ENCODE results near the gene VNN1. TPM values are rescaled to one million over a fixed set of nuclear protein-coding genes. Genes with fewer than 3 reads are reported as not detected.
"Not testable (repeated sequence)": the region's sequence is repeated elsewhere in the genome, so short reads cannot be mapped to it uniquely, and the experiment has no call there.

VNN1 gene
- polyA plus RNA-seq, 6 donors from 2014 or later, result 0.09 to 0.17 (median 0.10) TPM; not detected in 3

DNA sequence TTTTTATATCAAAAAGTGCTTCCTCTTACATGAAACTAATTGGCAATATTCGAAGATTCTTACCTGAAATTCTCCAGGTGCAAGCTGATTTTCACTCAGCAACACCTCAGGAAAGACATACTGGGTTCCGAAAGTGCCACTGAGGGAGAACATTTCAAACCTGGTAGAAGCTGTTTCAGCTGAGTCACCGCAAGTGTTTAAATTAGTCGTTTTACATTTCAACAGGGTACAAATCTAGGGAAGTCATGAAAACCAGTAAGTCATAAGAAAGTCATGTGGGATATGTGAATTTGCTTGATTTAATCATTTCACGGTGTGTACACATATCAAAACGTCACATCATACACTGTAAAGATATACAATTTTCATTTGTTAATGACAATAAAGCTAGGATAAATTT lies 29.6 kb downstream of the VNN1 start:
- no peak for ATAC-seq (ENCODE audit: low read depth in 2 of 2)
- no peak for DNase-seq
- Mint-ChIP-seq H3K36me3 (no peaks in the 10 kb centered on the region), H3K4me1 (no peaks in the 10 kb centered on the region), H3K4me3 (no peak overlapping the region), H3K9me3 (no peaks in the 10 kb centered on the region), H3K27me3 (peaks cover 14 to 19% (median 18%) of the 10 kb centered on the region in 3 donors), H3K27ac (no peak overlapping the region)

DNA sequence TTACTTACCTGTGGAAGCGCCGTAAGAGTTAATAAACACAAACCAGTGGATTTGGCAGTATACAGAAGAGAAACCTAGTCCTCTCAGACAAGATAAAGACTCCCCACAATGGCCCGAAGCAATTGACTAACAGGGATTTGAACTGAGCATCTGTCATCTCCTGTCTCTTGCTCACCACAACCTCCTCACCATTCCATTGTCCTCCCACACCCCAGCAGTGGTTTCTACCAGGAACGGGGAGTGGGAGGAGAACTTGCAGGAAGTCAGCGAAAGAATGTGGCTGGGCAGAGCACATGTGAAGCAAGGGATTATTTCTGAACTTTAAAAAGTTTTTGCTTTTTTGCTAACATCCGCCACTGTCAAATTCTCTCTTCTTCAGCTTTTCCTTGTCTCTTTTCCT lies 30.3 kb downstream of the VNN1 start:
- H3K27me3 Mint-ChIP-seq, result peaks cover 10 to 22% (median 14%) of the 10 kb centered on the region in 3 donors
- H3K9me3 Mint-ChIP-seq, result no peaks in the 10 kb centered on the region
- H3K4me1 Mint-ChIP-seq, result no peaks in the 10 kb centered on the region
- H3K36me3 Mint-ChIP-seq, result no peaks in the 10 kb centered on the region
- H3K4me3 Mint-ChIP-seq, result no peak overlapping the region
- DNase-seq, result no peak
- no peak for ATAC-seq (ENCODE audit: low read depth in 2 of 2)
- peak overlapping the region in 2 of 6 donors; percentile 22 to 28 for H3K27ac Mint-ChIP-seq

DNA sequence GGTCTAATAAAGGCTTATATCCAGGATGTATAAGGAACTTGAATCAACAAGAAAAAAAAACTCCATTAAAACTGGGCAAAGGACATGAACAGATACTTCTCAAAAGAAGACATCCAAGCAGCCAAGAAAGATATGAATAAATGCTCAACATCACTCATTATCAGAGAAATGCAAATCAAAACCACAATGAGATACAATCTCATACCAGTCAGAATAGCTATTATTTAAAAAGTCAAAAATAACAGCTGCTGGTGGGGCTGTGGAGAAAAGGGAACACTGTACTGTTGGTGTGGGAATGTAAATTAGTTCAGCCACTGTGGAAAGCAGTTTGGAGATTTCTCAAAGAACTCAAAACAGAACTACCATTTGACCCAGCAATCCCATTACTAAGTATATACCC lies 34.8 kb downstream of the VNN1 start:
- not testable (repeated sequence) for DNase-seq; ATAC-seq (ENCODE audit: low read depth in 2 of 2); H3K4me1 Mint-ChIP-seq; H3K4me3 Mint-ChIP-seq; H3K27ac Mint-ChIP-seq; H3K9me3 Mint-ChIP-seq; H3K36me3 Mint-ChIP-seq
- H3K27me3 Mint-ChIP-seq, result peaks cover 4 to 23% (median 8%) of the 10 kb centered on the region in 3 donors

DNA sequence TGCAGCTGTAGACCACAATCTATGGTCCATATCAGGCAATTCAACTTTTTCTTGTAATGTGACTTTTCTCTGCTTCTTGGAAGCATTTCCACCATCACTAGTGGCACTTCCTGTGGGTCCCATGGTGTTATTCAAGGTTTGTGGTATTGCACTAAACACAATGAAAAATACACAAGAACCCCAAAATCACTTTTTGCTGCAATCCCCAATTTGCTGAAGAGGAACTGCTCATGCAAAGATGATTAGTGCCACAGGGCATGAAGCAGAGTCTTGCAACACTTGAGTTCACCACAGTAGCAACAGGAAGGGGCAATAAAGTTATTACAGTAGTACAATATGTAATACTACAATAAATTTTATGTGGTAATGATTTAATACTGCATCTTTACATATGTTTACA lies 38.1 kb downstream of the VNN1 start:
- peaks cover 4 to 19% (median 8%) of the 10 kb centered on the region in 3 donors for H3K27me3 Mint-ChIP-seq
- H3K9me3 Mint-ChIP-seq, result no peaks in the 10 kb centered on the region
- no peak for DNase-seq
- H3K36me3 Mint-ChIP-seq, result no peaks in the 10 kb centered on the region
- ATAC-seq (ENCODE audit: low read depth in 2 of 2), result no peak
- no peaks in the 10 kb centered on the region for H3K4me1 Mint-ChIP-seq
- H3K27ac Mint-ChIP-seq, result no peak overlapping the region
- no peak overlapping the region for H3K4me3 Mint-ChIP-seq

DNA sequence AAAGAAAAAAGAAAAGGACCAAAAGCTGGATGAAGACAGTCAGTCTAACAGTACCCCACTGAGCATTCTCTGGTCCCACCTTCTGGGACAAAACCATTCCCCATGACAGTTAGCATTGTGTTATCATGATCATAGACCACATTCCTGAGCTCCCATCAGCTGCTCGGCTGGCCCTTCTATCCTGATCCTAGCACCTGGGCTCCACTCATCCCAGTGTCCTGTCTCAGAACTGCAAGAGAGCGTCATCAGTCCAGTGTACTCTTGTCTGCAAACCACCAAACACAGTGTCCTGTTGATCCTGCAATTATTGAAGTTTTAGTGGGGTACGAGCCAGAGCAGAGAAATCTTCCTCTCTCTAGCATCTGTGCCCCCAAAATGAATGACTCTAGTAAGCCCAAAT lies 38.9 kb downstream of the VNN1 start:
- ATAC-seq (ENCODE audit: low read depth in 2 of 2), result no peak
- Mint-ChIP-seq H3K4me3 (no peak overlapping the region), H3K36me3 (no peaks in the 10 kb centered on the region), H3K27me3 (peaks cover 4 to 19% (median 8%) of the 10 kb centered on the region in 3 donors), H3K4me1 (peaks cover 1 to 2% (median 2%) of the 10 kb centered on the region in 3 donors), H3K9me3 (no peaks in the 10 kb centered on the region), H3K27ac (peak overlapping the region in 2 of 6 donors; percentile 8 to 16)
- DNase-seq, result no peak

DNA sequence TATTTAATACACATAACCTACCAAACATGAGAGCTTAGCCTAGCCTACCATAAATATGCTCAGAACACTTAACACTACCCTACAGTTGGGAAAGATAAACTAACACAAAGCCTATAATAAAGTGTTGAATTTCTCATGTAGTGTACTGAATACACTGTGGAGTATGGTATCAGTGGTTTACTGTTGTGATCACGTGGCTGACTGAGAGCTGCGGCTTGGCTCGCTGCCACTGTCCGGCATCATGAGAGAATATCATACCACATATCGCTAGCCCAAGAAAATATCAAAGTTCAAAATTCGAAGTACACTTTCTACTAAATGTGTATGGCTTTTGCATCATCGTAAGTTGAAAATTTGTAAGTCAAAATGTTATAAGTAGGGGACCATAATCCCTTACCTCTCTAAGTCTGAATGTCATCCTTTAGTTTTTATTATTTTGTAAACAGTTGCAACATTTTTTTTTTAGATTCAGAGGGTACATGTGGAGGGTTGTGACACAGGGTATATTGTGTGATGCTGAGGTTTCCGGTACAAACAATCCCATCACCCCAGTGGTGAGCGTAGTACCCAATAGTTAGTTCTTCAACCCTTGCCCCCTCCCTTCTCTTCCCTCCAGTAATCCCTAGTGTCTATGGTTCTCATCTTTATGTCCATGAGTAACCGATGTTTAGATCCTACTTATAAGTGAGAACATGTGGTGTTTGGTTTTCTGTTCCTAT lies 40.3 kb downstream of the VNN1 start:
- H3K27ac Mint-ChIP-seq, result no peak overlapping the region
- ATAC-seq (ENCODE audit: low read depth in 2 of 2), result no peak

DNA sequence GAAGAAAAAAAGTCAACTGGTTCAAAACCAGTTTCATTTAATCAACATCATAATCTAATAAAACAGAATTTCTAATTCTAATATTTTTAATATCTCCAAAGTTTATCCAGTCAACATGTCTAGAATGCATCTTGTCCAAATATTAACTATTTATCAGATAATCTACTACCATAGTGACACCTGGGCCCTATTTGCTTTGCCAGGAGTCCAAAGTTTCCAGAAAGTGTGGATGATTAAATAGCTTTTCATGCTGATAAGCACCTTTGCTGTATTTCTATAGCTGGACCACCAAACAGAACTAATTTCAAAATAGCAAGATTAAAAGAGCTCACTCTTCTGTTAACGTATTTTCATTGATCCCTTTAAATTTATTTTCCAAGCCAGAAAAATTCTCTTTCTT lies 42.6 kb downstream of the VNN1 start:
- ATAC-seq (ENCODE audit: low read depth in 2 of 2), result no peak

More for the DNA sequence above, 40.3 kb downstream of the VNN1 start:
- Mint-ChIP-seq H3K36me3 (no peaks in the 10 kb centered on the region), H3K4me3 (no peak overlapping the region), H3K27me3 (peaks cover 4 to 17% (median 8%) of the 10 kb centered on the region in 3 donors), H3K4me1 (peaks cover 5 to 6% (median 6%) of the 10 kb centered on the region in 3 donors), H3K9me3 (no peaks in the 10 kb centered on the region)
- DNase-seq, result no peak

DNA sequence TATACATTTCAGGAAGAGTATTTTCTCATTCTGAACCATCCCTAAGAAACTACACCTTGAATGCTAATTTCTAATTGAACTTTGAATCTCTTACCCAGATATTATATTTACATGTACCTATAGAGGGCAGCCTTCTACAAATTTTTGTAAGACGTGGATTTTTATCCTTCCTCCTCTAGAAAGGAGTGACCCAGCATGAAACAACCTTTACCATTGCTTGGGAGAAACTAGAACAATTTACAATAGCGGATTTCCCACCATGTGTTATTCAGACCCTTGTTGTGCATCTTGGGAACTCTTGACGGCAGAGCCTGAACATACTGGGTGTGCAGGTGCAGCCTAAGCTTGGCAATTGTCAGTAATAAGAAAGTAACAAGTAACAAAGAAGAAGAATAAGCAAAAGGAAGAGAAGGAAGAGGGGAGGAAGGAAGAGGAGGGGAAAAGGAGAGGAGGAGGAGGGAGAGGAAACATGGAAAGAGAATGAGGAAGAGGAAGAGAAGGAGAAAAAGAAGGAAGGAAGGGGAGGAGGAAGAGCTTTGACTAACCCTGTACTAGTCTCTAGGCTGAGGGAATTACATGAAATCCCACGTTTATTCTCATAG lies 44.1 kb downstream of the VNN1 start:
- Mint-ChIP-seq H3K27ac (no peak overlapping the region), H3K36me3 (no peaks in the 10 kb centered on the region), H3K27me3 (peaks cover 0 to 4% (median 0%) of the 10 kb centered on the region in 3 donors), H3K4me3 (peak overlapping the region in 1 of 8 donors; percentile 54), H3K9me3 (no peaks in the 10 kb centered on the region), H3K4me1 (peaks cover 5 to 10% (median 8%) of the 10 kb centered on the region in 3 donors)
- peak; percentile 34 for DNase-seq
- peak; percentile 41 to 43 for ATAC-seq (ENCODE audit: low read depth in 2 of 2)

More for the DNA sequence above, 42.6 kb downstream of the VNN1 start:
- no peaks in the 10 kb centered on the region for H3K9me3 Mint-ChIP-seq
- no peak overlapping the region for H3K27ac Mint-ChIP-seq
- no peak overlapping the region for H3K4me3 Mint-ChIP-seq
- peaks cover 0 to 4% (median 0%) of the 10 kb centered on the region in 3 donors for H3K27me3 Mint-ChIP-seq
- peaks cover 5 to 6% (median 6%) of the 10 kb centered on the region in 3 donors for H3K4me1 Mint-ChIP-seq
- no peaks in the 10 kb centered on the region for H3K36me3 Mint-ChIP-seq
- DNase-seq, result no peak

DNA sequence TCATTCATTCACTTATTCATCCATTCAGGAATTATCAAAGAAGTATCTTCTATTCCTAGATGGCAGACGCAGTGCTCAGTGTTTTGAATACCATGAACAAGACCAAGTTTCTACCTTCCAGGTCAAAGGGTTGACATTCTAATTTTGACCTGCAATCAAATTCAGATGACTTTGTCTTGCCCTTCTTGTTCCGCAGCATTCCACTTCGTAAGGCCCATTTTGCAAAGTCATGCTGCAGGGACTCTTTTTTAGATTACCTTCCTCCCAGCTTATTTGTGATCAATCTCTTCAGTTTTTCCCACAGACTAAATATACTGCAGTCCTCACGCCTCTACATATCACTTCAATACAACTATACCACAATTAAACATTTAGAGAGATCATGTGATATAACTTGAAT lies 47.7 kb downstream of the VNN1 start:
- Mint-ChIP-seq H3K4me3 (no peak overlapping the region), H3K27ac (no peak overlapping the region), H3K27me3 (peaks cover 0 to 4% (median 0%) of the 10 kb centered on the region in 3 donors), H3K9me3 (no peaks in the 10 kb centered on the region), H3K36me3 (no peaks in the 10 kb centered on the region), H3K4me1 (peaks cover 5 to 10% (median 8%) of the 10 kb centered on the region in 3 donors)
- no peak for DNase-seq
- no peak for ATAC-seq (ENCODE audit: low read depth in 2 of 2)

DNA sequence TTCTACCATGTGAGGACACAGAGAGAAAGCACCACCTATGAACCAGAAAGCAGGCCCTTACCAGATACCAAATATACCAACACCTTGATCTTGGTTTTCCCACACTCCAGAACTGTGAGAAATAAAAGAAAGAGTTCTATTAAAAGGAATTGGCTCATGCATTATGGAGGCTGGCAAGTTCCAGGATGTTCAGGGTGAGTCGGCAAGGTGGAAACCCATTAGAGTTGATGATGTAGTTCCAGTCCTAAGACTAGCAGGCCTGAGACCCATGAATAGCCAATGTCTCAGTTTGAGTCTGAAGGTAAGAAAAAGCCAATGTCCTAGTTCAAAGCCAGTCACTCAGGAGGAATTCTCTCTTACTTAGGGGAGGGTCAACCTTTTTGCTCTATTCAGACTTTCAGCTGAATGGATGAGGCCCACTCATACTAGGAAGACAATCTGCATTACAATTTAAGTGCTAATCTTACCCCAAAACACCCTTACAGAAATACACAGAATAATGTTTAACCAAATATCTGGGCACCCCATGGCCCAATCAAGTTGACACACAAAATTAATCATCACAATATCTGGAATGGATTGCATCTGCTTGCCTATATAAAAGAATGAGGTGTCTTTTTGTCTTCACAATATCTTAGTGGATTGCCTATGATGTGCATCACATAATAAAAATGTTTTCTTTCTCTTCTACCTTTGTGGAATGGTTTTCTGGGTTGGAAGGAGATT lies 49.4 kb downstream of the VNN1 start:
- DNase-seq (no peak), ATAC-seq (ENCODE audit: low read depth in 2 of 2) (no peak)
- no peak overlapping the region for H3K27ac Mint-ChIP-seq

DNA sequence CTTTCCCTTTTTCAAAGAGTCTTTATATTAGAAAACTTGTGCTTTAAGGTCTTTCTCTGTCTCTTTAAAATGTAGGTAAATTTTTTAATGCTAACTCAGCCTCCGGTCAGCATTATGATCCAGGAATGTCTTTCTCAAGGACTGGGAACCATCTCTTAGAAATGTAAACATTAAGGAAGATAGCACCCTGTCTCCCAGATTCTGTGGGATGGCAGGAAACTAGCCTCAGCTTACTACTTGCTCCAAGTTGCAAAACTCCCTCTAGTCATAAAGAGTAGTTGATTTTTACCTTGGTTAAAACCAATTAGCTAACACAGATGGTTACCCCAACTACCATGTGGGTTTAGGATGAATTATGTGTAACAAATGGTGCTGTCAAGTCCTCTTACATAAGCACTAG lies 50.2 kb downstream of the VNN1 start:
- Mint-ChIP-seq H3K36me3 (peaks cover 0 to 3% of the 10 kb centered on the region in 2 donors), H3K9me3 (no peaks in the 10 kb centered on the region), H3K4me3 (no peak overlapping the region), H3K4me1 (peaks cover 0 to 4% (median 1%) of the 10 kb centered on the region in 3 donors), H3K27ac (no peak overlapping the region), H3K27me3 (no peaks in the 10 kb centered on the region)
- ATAC-seq (ENCODE audit: low read depth in 2 of 2) (no peak), DNase-seq (no peak)

More for the DNA sequence above, 49.4 kb downstream of the VNN1 start:
- H3K4me3 Mint-ChIP-seq, result no peak overlapping the region
- no peaks in the 10 kb centered on the region for H3K9me3 Mint-ChIP-seq
- peaks cover 0 to under 1% (median 0%) of the 10 kb centered on the region in 3 donors for H3K27me3 Mint-ChIP-seq
- peaks cover 0 to 4% (median 1%) of the 10 kb centered on the region in 3 donors for H3K4me1 Mint-ChIP-seq
- H3K36me3 Mint-ChIP-seq, result peaks cover 0 to 3% of the 10 kb centered on the region in 2 donors

DNA sequence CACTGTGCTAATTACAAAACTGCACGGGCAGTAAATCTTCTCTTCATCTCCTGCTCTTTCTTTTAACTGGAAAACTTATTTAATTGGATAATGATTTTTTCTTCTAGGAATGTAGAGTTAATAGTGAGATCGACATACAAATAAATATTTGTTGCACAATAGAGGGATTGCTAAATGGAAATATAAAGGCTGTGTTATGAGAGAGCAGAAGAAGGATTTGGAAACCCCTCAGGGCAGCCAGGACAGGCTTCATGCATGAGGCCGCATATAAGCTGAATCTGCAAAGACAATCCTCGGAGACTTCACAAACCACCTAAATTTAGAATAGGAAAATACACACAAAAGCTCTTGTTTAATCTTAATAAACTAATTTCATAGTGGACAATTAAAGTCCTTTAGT lies 51.9 kb downstream of the VNN1 start:
- ATAC-seq (ENCODE audit: low read depth in 2 of 2) (no peak), DNase-seq (no peak)
- Mint-ChIP-seq H3K4me3 (no peak overlapping the region), H3K36me3 (peaks cover 0 to 3% of the 10 kb centered on the region in 2 donors), H3K4me1 (peaks cover 0 to 5% (median 4%) of the 10 kb centered on the region in 3 donors), H3K27me3 (no peaks in the 10 kb centered on the region), H3K27ac (no peak overlapping the region), H3K9me3 (no peaks in the 10 kb centered on the region)

DNA sequence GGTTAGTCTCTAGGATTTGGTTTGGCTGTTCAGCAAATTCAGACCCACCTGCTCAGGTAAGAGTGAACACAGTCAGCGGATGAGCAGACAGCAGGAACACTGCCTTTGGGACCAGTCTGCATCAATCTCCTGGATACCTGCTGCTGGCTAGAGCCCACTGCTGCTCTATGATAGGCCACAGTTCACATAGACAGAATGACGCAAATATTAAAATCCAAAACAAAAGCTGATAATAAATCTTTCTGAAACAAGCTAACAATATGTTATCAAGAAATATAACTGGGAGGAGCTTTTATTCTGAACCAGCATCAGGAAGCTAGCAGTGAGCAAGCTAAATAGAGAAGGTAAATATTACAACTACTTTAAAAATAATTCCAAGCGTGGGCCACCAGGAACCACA lies 54.8 kb downstream of the VNN1 start, which contains the start of gene TAAR1:
TAAR1 (minus strand) TSS at position 101 of the 400 bp plus-strand sequence. CDS start 13,179 bp downstream, outside the sequence.
- ATAC-seq (ENCODE audit: low read depth in 2 of 2), result no peak
- Mint-ChIP-seq H3K9me3 (no peaks in the 10 kb centered on the region), H3K27ac (peak within 1 kb of the TSS in 1 of 6 donors; percentile 26), H3K36me3 (peaks cover 0 to 8% of the 10 kb centered on the region in 2 donors), H3K4me1 (peaks cover 0 to 4% (median 0%) of the 10 kb centered on the region in 3 donors), H3K4me3 (no peak within 1 kb of the TSS), H3K27me3 (no peaks in the 10 kb centered on the region)
- DNase-seq, result no peak
